HFF-Myc (cell line): ENCODE measurements around the gene TBC1D9B.

Source experiments
- DNase-seq: peaks from one replicate; pipeline ENCODE4 v3.0.0-alpha.2; 2011; ENCODE audit warnings: low read depth; ENCODE audit errors: extremely low read depth
- H3K4me3 ChIP-seq: replicated peaks from 2 replicates; pipeline ENCODE4 v1.5.1; 2011; ENCODE audit warnings: low read depth, mild to moderate bottlenecking, control low read depth, low read length
- CTCF ChIP-seq: IDR thresholded peaks from 2 replicates; pipeline ENCODE4 v1.5.1; 2012; ENCODE audit warnings: mild to moderate bottlenecking, low read depth, low read length, control low read depth; ENCODE audit errors: missing control alignments

TBC1D9B gene

GRCh38 chr5:179817890-179818745, 89.6 kb downstream of the TBC1D9B start:
- no peak for DNase-seq
- H3K4me3 ChIP-seq: no peak overlapping the region
- no peak for TF ChIP-seq CTCF

- no peak for TF ChIP-seq CTCF
- no peak for DNase-seq
- no peak overlapping the region for H3K4me3 ChIP-seq
Measured at GRCh38 chr5:179817470-179817840, 90.2 kb downstream of the TBC1D9B start.

GRCh38 chr5:179816796-179817469, 90.8 kb downstream of the TBC1D9B start:
- DNase-seq: no peak
- H3K4me3 ChIP-seq: no peak overlapping the region; the same call in 1 of the 2 replicates
- TF ChIP-seq CTCF: no peak

- no peak for DNase-seq
- no peak overlapping the region; the same call in 1 of the 2 replicates for H3K4me3 ChIP-seq
- TF ChIP-seq CTCF: no peak
Measured at GRCh38 chr5:179816401-179816795, 91.3 kb downstream of the TBC1D9B start.

GRCh38 chr5:179815491-179816249, 92.0 kb downstream of the TBC1D9B start:
- H3K4me3 ChIP-seq: no peak overlapping the region
- TF ChIP-seq CTCF: no peak
- DNase-seq: no peak

GRCh38 chr5:179814090-179814489, 93.6 kb downstream of the TBC1D9B start:
- DNase-seq: no peak
- H3K4me3 ChIP-seq: no peak overlapping the region
- no peak for TF ChIP-seq CTCF
